Transverse colon (tissue), 4 donors: ENCODE data around the gene RNPEP.

Experiments
- POLR2A ChIP-seq: fragments of 450-650 bp; IDR thresholded peaks from one replicate; pipeline ENCODE4 v1.6.1; 2016; ENCODE audit warnings: antibody characterized with exemption, mild to moderate bottlenecking, moderate library complexity
- POLR2AphosphoS5 ChIP-seq, 3 donors: sonication (generic); formaldehyde crosslinking; IDR thresholded peaks; one replicate each; pipeline ENCODE4 v1.6.1; 2016; ENCODE audit warnings: antibody characterized with exemption in 3 of 3
- TF ChIP-seq, protein P1 (sequence below), 5 experiments: fragments of 200-600 bp in 3 of 5; fragments of 450-650 bp in 2 of 5; sonication (generic) in 3 of 5; IDR thresholded peaks; 1 replicate in 2 of 5; 2 replicates in 3 of 5; pipeline ENCODE4 v1.5.1; 2016 to 2017; ENCODE audit warnings: antibody characterized with exemption in 5 of 5, inconsistent platforms in 3 of 5, mild to moderate bottlenecking in 2 of 5, moderate library complexity in 1 of 5

DNA sequence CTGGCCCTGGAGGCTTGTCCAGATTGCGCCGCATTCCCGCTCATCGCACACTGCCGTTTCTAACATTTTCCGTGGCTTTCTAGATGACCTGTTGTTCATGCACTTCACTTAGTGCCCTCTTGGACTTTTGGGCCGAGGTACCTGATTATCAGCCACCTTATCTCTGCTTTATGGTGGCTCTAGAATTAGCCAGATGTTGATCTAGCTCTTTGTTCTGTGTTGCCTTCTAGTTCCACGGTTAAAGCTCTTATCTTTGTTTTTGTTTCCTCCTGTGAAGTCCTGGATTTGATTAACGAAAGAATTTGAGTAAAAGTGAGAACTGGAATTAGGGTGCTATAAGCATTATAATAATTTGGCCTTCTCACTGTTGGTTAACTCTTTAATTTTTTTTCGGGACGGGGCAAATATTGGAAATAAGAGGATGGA lies 945 bp downstream of the RNPEP start:
- TF ChIP-seq, protein P1, sequence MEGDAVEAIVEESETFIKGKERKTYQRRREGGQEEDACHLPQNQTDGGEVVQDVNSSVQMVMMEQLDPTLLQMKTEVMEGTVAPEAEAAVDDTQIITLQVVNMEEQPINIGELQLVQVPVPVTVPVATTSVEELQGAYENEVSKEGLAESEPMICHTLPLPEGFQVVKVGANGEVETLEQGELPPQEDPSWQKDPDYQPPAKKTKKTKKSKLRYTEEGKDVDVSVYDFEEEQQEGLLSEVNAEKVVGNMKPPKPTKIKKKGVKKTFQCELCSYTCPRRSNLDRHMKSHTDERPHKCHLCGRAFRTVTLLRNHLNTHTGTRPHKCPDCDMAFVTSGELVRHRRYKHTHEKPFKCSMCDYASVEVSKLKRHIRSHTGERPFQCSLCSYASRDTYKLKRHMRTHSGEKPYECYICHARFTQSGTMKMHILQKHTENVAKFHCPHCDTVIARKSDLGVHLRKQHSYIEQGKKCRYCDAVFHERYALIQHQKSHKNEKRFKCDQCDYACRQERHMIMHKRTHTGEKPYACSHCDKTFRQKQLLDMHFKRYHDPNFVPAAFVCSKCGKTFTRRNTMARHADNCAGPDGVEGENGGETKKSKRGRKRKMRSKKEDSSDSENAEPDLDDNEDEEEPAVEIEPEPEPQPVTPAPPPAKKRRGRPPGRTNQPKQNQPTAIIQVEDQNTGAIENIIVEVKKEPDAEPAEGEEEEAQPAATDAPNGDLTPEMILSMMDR (IDR thresholded peaks at IDR 0.05), result peak in 1 of 5 experiments; percentile 36
- no peak for TF ChIP-seq POLR2A
- TF ChIP-seq POLR2AphosphoS5 (IDR thresholded peaks at IDR 0.05), result peak in 2 of 3 donors; percentile 71 to 75
